GM19438 (cell line): Measurements from ENCODE around the gene KIF16B.
"Not testable (repeated sequence)": the region's sequence is repeated elsewhere in the genome, so short reads cannot be mapped to it uniquely, and the experiment has no call there.

Source experiments
- ATAC-seq: cut with Tn5 transposase; IDR thresholded peaks from one replicate; pipeline ENCODE4 v1.9.1; 2021; ENCODE audit warnings: low read depth; ENCODE audit not compliant: unreplicated experiment

Gene KIF16B

DNA sequence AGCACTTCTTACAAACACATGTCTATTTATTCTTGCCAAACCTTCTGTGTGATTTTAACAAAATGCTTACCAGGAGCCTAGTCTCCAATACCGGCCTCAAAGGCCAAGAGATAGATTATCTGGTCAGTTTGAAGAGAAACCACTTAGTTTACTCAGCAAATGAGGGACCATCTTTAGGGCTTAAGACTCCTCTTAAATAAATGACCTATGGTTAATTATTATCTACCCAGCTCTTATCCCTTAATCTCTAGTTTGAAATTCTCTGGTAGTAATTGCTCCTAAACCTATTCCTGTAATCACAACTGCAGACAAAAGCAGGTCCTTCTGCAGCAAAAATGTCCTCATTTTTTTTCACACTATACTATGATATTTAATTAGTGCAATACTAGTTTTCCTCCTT lies 301.8 kb downstream of the KIF16B start:
- no peak for ATAC-seq

DNA sequence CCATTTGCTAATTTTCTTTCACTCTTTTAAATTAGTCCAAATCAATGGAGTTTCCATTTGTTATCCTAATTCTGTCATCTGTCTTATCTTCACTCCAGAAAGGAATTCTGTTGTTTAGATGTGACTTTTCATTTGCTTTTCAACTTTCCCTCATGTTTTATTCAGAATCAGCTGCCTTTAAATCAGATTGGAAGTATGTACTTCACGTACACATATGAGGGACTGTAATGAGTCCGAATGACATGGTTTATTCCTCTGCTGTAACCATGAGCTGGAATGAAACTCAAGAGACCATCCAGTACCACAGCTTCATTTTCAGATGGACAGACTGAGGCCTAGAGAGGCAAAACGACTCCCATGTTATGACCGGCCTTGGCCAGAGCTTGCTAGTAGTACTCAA lies 302.3 kb downstream of the KIF16B start:
- ATAC-seq: no peak

DNA sequence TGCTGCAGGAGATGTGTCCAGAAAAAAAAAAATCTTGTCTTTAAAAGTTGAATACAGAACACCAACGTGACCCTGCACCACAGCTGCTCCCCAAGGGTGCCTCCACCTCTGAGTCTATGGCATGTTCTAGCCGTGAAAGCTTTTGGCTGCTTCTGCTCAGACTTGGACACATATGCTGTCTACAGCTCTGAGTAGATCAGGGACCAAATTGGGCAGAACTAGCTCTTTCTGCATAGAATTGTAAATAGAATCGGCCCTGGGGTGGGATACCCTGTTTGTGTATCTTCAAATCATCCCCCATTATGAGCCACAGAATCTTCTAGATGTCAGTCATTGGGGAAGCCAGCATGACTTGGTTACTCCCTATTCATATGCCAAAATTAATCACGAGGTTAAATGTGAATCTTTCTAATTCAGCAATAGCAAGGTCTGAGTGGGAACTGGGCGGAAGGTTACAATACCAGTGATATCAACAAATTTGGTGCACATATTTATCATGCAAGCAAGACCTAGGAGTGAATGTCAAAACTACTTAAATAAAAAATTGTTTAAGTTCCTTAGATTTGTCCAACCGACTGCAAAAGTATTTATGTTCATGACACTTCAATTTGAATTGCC lies 302.8 kb downstream of the KIF16B start:
- ATAC-seq: no peak

DNA sequence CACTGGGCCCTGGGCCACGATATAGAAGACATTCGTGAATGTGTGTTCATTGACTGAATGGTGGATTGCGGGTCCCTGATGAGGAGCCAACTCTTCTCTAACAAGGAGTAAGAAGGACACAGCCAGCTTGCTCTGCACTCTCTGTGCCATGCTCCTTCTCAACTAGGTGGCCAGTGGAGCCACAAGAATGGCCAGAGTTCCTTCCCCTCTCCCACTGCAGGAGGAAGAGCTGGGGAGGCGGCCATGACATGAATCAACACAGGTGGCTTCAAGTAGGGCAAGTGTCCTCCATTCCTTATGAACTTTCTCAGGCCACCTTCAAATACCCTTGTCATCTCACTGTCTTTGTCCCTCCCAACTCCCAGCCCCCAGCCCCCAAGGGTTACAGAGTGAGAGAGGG lies 305.7 kb downstream of the KIF16B start:
- no peak for ATAC-seq

DNA sequence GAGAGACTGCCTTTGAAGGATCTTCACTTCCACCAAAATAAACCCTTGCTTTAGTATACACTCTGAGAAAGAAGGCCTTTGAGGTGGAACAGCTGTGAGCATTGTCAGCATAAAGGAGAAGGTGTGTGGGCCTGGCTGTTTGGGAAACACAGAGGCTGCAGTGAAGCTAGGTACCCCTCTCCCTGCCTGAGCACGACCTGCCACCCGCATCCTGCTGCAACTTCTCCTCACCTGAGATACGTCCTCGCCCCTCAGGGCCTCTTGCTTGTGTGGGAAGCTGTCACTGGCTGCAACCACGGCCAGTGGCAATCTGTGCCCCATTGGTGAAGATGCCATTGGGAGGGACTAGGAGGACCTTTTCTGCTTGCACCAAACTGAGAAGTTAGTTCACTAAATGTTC lies 307.9 kb downstream of the KIF16B start:
- ATAC-seq: no peak

DNA sequence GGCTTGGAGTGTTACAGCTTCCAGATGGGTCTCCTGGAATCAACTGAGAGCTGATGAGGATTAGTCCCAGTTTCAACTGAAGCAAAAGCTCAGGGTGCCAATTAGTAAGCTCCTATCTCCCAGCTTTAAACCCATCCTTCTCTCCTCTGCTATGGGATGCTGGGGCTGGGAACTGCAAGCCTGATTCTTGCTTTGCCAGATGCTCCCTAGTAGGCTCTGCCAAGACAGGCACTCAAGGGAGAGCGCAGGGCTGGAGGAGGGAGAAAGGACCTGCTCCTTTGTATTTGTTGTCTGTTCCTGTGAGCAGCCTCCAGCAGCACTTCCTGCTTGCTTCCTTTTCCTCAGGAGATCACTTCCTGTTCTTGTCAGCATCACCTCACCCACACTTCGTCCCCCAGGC lies 309.7 kb downstream of the KIF16B start:
- ATAC-seq: no peak

DNA sequence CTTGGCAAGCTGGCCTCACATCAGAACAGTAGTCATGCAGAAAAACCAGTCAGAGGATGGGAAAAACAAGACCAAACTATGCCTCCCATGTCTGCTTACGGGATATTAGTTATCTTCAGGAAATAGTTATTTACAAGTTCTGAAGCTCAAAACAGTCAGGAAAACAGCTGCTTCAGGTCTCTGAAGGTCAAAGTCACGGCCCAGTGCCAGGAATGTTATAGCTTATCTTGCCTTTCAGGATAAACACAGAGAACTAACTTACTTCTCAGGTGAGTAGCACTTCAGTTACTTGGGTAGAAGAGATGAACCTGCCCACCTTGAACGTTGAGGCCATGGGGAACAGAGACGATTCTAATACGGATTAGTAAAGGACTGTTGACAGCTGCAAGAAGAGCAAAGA lies 310.7 kb downstream of the KIF16B start:
- no peak for ATAC-seq

DNA sequence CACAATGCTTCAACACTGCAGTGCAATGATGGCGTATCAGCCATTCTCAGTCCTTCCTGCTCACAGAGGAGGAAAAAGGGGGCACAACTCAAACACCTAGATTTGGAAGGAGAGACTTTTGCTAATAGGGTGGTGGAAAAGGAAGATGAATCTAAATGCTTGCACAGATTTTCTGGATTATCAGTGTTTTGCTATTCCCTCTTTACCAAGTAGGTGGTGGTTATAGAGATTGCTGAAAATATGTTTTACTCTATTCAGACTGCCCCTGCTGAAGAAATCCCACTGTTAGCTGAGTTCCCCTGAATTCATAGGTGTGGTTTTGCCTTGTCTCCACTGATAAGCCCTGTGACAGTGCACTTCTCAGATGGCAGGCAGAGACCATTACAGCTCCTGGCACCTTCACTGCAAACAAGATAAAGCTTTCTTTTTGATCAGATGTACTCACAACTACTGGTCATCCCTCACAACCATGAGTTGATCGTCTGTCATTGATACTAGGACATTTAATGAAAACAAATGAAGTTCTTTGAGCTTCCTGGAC lies 311.4 kb downstream of the KIF16B start:
- no peak for ATAC-seq

DNA sequence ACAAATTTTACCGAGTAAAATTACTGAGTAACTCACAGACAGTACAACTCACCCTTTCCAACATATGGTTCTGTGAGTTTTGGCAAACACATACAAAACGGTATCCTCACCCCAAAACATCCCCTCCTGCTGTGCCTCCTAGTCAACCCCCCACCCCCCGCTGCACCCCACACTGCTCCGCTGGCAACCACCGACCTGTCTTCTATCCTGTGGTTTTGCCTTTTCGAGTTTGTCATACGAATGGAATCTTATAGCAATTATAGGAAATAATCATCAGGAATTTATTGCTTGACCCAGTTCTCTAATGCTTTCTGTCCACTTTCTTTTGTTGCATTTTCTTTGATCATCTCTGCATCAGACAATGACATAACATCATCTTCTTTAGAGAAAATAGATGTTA lies 312.3 kb downstream of the KIF16B start:
- ATAC-seq: no peak

DNA sequence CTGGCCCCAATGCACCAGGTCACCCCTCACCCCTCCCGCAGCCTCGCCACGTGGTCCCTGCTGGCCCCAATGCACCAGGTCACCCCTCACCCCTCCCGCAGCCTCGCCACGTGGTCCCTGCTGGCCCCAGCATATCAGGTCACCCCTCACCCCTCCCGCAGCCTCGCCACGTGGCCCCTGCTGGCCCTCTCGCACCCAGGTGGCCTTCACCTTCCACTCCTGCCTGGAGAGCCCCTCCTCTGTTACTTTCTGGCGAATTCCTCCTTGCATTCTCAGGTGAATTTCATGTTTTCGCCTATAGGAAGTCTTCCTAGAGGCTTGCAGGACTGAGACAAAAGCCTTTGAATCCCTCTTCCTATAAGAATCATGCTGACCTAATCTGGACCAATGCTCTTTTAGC lies 313.1 kb downstream of the KIF16B start:
- not testable (repeated sequence) for ATAC-seq

DNA sequence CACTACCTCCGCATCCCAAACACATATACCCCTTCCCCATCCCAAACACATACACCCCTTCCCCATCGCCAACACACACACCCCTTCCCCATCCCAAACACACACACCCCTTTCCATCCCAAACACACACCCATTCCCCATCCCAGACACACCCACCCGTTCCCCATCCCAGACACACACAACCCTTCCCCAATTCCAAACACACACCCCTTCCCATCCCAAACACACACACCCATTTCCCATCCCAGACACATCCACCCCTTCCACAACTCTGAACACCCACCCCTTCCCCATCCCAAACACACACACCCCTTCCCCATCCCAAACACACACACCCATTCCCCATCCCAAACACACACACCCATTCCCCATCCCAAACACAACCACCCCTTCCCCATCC lies 314.5 kb downstream of the KIF16B start:
- no peak for ATAC-seq

DNA sequence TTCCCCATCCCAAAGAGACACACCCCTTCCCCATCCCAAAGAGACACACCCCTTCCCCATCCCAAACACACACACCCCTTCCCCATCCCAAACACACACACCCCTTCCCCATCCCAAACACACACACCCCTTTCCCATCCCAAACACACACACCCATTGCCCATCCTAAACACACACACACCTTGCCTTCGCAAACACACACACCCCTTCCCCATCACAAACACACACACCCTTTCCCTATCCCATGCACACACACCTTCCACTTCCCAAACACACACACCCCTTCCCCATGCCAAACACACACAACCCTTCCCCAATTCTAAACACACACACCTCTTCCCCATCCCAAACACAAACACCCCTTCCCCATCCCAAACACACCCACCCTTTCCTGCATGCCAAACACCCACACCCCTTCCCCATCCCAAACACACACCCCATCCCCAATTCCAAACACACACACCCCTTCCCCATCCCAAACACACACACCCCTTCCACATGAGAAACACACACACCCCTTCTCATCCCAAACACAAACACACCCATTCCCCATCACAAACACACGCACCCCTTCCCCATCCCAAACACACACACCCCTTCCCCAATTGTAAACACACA lies 315.3 kb downstream of the KIF16B start:
- ATAC-seq: no peak

DNA sequence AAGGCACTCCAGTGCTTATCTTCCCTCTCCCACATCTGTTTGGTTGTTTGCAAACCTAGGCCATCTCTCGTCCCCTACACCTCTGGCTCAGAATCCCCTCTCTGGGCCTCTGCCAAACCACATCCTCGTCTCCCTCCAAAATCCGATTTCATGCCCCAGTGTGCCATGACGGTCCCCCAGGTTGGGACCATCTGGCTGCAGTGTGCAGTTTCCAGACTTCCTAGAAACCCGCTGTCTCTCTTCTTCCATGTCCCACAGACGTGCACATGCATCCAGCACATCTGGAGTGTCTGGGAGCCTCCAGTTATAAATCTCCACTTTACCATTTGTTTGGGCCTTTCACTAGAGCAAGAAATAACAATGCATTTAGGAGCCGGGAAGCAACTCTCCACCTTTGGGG lies 316.2 kb downstream of the KIF16B start:
- no peak for ATAC-seq

DNA sequence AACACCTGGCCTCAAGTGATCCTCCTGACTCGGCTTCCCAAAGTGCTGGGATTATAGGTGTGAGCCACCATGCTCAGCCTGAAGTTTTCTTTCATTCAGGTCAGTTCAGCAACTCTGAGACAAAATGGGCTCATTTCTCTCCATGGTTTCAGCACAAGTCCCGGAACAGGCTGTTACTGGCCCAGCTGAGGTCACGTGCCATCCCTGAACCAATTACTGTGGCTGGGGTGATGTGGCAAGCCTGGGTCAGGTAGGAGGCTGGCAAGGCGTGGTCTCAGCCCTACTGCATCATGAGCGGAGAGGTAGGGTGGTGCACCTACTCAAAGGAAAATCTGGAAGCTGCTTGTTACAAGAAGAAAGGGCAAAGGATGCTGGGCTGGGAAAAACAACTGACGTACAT lies 326.4 kb downstream of the KIF16B start:
- no peak for ATAC-seq

DNA sequence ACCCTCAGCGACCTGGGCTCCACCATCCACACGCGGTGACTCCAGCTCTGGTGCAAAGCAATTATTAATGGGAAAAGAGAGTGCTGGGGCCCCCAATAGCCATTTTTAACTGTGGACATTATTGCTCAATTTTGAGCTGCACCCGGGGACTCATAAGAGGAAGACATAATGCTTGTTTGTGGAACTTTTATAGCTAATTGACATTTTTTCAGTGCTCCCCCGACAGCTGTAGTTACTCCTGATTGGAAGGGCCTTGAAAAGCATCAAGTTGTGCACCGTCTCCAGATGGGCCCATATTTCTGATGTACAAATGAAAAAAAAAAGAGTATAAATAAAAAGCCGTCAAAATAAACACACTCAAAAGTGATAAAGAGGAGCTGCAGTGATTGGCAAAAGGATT lies 327.0 kb downstream of the KIF16B start:
- ATAC-seq: no peak

DNA sequence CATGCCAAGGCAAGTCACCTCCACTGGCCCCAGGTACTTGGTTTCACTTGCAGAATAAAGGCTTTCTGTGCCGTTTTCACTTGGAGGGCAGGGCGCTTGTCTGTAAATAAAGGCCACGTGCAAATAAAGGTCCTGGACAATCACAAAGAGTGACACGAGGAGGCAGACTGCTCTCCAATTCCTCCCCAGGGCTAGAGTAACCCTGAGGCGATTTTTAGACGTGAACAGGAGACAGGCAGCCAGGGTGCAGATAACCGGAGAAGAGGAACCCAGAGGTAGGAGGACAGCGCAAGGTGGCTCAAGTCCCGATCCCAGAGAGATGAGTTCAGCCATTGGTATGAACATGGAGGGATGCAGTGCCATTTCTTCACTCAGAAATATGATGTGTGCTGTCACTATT lies 327.4 kb downstream of the KIF16B start:
- ATAC-seq: no peak

DNA sequence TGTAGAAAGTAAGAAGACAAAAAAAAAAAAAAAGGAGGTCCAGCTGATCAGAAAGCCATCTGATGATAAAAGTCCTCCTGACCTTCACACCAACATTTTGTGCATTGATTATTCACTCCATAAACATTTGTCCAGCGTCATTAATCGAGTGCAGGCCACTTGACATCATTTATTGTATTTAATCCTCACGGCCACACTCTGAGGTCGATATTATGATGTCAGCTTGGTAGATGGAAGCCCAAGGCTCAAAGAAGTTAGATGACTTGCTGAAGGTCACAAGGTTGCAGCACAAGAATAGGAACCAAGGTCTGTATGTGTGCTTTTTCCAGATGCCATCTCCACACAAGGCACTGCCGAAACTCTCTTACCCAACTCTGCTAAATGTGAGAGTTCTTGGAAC lies 328.4 kb downstream of the KIF16B start:
- no peak for ATAC-seq

DNA sequence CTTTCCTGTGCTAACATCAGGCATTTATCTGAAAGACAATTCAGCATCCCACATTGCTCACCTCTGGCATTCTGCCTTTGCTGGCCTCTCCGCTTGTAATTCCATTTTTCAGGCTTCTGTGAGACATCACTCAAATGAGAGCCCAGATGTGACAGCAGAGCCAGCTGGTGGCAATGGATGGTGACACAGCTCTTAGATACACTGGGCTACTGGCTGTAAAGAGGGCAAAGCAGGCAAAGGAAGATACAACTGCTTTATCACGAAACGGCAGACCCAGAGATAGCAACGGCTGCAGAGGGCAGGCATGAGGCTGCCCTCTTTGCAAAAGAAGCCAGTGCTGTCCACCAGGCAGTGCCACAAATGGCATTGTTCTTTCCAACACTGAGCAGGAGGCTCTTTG lies 329.8 kb downstream of the KIF16B start:
- no peak for ATAC-seq

DNA sequence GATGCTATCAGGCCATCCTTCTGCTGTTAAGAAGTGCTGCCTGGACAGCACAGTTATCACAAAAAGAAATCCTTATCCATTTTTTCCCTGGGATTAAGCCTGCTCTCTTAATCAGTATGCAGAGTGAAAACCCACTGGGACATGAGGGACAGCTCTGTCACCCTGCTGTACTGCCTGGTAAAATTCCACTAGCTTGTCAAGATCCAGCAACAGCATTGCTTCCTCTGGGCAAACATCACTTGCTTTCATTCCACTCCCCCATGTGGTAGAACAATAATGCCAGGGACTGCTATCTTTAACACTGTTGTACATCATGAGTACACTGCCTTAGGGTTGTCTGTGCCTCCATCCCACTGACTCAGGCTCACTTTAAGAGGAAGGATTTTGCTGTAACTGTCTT lies 331.3 kb downstream of the KIF16B start:
- ATAC-seq: no peak

DNA sequence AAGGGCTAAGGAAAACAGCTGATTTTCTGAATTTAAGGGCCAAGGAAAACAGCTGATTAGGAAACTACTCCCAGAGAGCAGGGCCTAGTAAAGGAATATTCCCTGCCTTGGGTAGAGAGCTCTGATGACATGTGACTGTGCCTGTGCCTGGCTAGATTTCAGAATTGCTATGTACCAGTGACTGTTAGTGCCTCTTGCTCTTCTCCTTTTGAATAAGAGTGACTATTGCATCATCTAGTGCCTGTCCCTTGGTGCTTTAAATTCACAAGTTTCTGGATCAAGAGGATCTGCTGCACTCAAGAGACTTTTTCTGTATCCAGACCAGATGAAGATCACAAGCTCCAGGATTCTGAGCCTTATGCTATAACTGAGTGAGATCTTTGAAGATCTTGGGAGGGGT lies 332.9 kb downstream of the KIF16B start:
- ATAC-seq: no peak

DNA sequence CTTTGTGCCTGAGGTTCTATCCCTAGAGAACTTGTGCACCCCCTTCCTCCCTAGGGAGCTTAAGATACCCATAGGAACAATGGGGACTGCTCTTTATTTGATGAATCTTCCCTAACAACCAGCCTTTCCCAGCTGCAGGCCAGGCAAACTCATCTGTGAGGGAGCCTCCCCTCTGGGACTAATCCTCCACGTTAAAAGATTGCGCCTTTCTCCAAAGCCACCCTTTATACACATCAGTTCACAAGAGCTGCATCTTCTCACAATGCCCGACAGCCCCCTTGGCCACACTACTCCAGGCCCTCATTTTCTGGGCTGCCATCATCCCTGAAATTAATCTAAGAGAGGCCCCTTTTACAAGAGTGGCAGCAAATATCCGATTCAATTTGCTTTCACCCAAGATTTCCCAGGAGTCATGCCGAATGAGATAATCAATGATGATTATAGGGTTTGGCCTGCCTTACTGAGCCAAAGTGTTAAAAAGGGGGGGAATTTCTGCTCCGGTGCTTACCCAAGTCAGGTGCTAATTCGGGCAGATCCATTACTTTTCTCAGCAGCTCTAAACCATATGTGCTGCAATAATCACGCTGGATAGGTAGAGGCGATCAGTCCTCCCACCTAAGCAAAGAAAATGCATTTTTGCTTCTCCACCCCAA lies 336.5 kb downstream of the KIF16B start:
- no peak for ATAC-seq

DNA sequence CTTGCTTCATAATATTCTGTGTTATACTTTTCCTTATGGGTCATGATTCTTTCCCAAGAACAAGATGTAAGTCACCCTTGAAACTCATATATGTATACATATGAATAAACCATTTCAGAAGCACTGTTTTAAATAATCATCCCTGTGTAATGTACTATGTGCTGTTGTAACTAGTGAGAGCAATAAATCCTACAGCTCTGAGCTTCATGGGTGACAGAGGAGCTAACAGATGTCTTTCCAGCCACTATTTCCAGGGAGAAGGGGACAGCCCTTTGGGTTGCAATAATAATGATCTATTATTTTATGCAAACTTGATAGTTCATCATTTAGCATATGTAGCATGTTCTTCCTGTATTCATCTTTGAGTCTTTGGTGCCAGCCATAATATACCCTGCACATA lies 342.8 kb downstream of the KIF16B start:
- no peak for ATAC-seq
